MM.1S (cell line): ENCODE measurements around the gene AZU1.

Experiments
- DNase-seq: peaks from one replicate; pipeline ENCODE4 v3.0.0-alpha.2; 2015
- H2AFZ ChIP-seq: fragments of 300-600 bp; sonication (generic); 2 replicates; pipeline ENCODE4 v1.6.0; 2016; ENCODE audit warnings: antibody characterized with exemption, low read length
- H3F3A ChIP-seq: fragments of 300-600 bp; sonication (generic); 2 replicates; pipeline ENCODE4 v1.6.1; 2016; ENCODE audit warnings: mild to moderate bottlenecking, antibody characterized with exemption, low read length, moderate library complexity, mixed read lengths; ENCODE audit not compliant: insufficient read depth
- H3K27ac ChIP-seq: fragments of 300-600 bp; sonication (generic); 2 replicates; pipeline ENCODE4 v1.5.1; 2016; ENCODE audit warnings: mild to moderate bottlenecking, low read length
- H3K27me3 ChIP-seq: fragments of 300-600 bp; sonication (generic); replicated peaks from 2 replicates; pipeline ENCODE4 v1.6.0; 2016; ENCODE audit warnings: low read length; ENCODE audit not compliant: insufficient read depth
- H3K36me3 ChIP-seq: fragments of 300-600 bp; sonication (generic); replicated peaks from 2 replicates; pipeline ENCODE4 v1.6.1; 2016; ENCODE audit warnings: mild to moderate bottlenecking, low read length, mixed read lengths; ENCODE audit not compliant: insufficient read depth
- H3K4me1 ChIP-seq: fragments of 300-600 bp; sonication (generic); 2 replicates; pipeline ENCODE4 v1.6.1; 2016; ENCODE audit warnings: low read length, mixed read lengths
- H3K4me2 ChIP-seq: fragments of 300-600 bp; sonication (generic); 2 replicates; pipeline ENCODE4 v1.6.0; 2016; ENCODE audit warnings: low read depth, low read length
- H3K4me3 ChIP-seq: fragments of 300-600 bp; sonication (generic); 2 replicates; pipeline ENCODE4 v1.5.1; 2016; ENCODE audit warnings: low read length, mixed read lengths
- H3K79me2 ChIP-seq: fragments of 300-600 bp; sonication (generic); 2 replicates; pipeline ENCODE4 v1.6.1; 2016; ENCODE audit warnings: mixed run types, low read length, mixed read lengths
- H3K9ac ChIP-seq: fragments of 300-600 bp; sonication (generic); 2 replicates; pipeline ENCODE4 v1.6.1; 2016; ENCODE audit warnings: low read length, mixed read lengths
- H3K9me2 ChIP-seq: fragments of 300-600 bp; sonication (generic); replicated peaks from 2 replicates; pipeline ENCODE4 v1.6.1; 2016; ENCODE audit warnings: mild to moderate bottlenecking, low read length, mixed read lengths; ENCODE audit not compliant: insufficient read depth
- H3K9me3 ChIP-seq: fragments of 300-600 bp; sonication (generic); replicated peaks from 2 replicates; pipeline ENCODE4 v1.6.1; 2016; ENCODE audit warnings: mild to moderate bottlenecking, low read length, mixed read lengths; ENCODE audit not compliant: insufficient read depth
- H4K20me1 ChIP-seq: fragments of 300-600 bp; sonication (generic); 2 replicates; pipeline ENCODE4 v1.6.1; 2016; ENCODE audit warnings: mild to moderate bottlenecking, low read length, moderate library complexity, mixed read lengths; ENCODE audit not compliant: insufficient read depth
- EZH2 ChIP-seq: fragments of 300-600 bp; sonication (generic); optimal IDR thresholded peaks from 2 replicates; pipeline ENCODE3; 2017; ENCODE audit warnings: low read depth, mild to moderate bottlenecking, antibody characterized with exemption, low read length, mixed read lengths
- EZH2phosphoT487 ChIP-seq: fragments of 300-600 bp; sonication (generic); IDR thresholded peaks from 2 replicates; pipeline ENCODE4 v1.6.1; 2018; ENCODE audit warnings: antibody characterized with exemption, low read length
- TF ChIP-seq, protein P1 (sequence below): fragments of 300-600 bp; sonication (generic); IDR thresholded peaks from 2 replicates; pipeline ENCODE4 v1.5.1; 2016; ENCODE audit warnings: antibody characterized with exemption, low read length, mixed read lengths

Gene AZU1

DNA sequence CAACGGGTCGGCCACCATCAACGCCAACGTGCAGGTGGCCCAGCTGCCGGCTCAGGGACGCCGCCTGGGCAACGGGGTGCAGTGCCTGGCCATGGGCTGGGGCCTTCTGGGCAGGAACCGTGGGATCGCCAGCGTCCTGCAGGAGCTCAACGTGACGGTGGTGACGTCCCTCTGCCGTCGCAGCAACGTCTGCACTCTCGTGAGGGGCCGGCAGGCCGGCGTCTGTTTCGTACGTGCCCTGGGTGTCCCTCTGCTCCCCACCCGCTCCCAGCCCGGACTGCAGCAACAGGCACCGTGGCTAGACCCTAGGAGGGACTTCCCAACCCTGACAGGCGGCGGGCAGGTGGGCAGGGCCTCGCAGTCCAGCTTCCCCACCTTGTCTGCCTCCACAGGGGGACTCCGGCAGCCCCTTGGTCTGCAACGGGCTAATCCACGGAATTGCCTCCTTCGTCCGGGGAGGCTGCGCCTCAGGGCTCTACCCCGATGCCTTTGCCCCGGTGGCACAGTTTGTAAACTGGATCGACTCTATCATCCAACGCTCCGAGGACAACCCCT lies 28.0 kb downstream of the AZU1 start:
- H3K27ac ChIP-seq, result no peak overlapping the region
- H3K9ac ChIP-seq, result no peak overlapping the region
- DNase-seq, result no peak
- no peaks in the 10 kb centered on the region for H3F3A ChIP-seq
- no peak overlapping the region for H2AFZ ChIP-seq
- H3K36me3 ChIP-seq, result no peaks in the 10 kb centered on the region
- no peaks in the 10 kb centered on the region for H3K4me1 ChIP-seq
- no peaks in the 10 kb centered on the region for H3K9me2 ChIP-seq
- no peaks in the 10 kb centered on the region for H3K9me3 ChIP-seq
- no peaks in the 10 kb centered on the region for H4K20me1 ChIP-seq
- peaks cover 70% of the 10 kb centered on the region for H3K27me3 ChIP-seq
- no peaks in the 10 kb centered on the region for H3K79me2 ChIP-seq
- no peak overlapping the region for H3K4me3 ChIP-seq
- TF ChIP-seq, protein P1, sequence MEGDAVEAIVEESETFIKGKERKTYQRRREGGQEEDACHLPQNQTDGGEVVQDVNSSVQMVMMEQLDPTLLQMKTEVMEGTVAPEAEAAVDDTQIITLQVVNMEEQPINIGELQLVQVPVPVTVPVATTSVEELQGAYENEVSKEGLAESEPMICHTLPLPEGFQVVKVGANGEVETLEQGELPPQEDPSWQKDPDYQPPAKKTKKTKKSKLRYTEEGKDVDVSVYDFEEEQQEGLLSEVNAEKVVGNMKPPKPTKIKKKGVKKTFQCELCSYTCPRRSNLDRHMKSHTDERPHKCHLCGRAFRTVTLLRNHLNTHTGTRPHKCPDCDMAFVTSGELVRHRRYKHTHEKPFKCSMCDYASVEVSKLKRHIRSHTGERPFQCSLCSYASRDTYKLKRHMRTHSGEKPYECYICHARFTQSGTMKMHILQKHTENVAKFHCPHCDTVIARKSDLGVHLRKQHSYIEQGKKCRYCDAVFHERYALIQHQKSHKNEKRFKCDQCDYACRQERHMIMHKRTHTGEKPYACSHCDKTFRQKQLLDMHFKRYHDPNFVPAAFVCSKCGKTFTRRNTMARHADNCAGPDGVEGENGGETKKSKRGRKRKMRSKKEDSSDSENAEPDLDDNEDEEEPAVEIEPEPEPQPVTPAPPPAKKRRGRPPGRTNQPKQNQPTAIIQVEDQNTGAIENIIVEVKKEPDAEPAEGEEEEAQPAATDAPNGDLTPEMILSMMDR, result no peak
- no peak for TF ChIP-seq EZH2phosphoT487
- no peak for TF ChIP-seq EZH2
- no peak overlapping the region for H3K4me2 ChIP-seq

DNA sequence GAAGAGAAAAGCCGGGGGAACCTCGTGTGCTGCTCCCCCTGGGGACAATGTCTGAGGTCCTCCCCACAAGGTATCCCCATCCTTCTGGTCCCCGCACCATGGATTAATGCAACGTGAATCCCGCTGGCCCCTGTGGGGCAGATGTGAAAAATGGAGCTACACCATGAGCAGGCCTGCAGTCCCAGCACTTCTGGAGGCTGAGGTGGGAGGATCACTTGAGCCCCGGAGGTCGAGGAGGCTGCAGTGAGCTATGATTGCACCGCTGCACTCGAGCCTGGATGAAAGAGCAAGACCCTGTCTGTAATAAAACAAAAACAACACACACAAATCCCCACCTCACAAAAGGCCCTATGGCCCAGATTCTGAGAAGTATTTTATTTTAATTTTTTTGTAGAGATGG lies 30.6 kb downstream of the AZU1 start:
- H3K36me3 ChIP-seq, result no peaks in the 10 kb centered on the region
- no peak overlapping the region for H3K4me3 ChIP-seq
- no peak for TF ChIP-seq EZH2phosphoT487
- TF ChIP-seq, protein P1, result no peak
- no peak for TF ChIP-seq EZH2
- no peak overlapping the region for H3K27ac ChIP-seq
- no peak overlapping the region for H3K9ac ChIP-seq
- H3K9me3 ChIP-seq, result no peaks in the 10 kb centered on the region
- H3K79me2 ChIP-seq, result no peaks in the 10 kb centered on the region
- no peak overlapping the region for H3K4me2 ChIP-seq
- H3F3A ChIP-seq, result no peaks in the 10 kb centered on the region
- peaks cover 50% of the 10 kb centered on the region for H3K27me3 ChIP-seq
- no peak for DNase-seq
- H3K9me2 ChIP-seq, result no peaks in the 10 kb centered on the region
- no peaks in the 10 kb centered on the region for H4K20me1 ChIP-seq
- H2AFZ ChIP-seq, result no peak overlapping the region
- peaks cover 5% of the 10 kb centered on the region for H3K4me1 ChIP-seq

DNA sequence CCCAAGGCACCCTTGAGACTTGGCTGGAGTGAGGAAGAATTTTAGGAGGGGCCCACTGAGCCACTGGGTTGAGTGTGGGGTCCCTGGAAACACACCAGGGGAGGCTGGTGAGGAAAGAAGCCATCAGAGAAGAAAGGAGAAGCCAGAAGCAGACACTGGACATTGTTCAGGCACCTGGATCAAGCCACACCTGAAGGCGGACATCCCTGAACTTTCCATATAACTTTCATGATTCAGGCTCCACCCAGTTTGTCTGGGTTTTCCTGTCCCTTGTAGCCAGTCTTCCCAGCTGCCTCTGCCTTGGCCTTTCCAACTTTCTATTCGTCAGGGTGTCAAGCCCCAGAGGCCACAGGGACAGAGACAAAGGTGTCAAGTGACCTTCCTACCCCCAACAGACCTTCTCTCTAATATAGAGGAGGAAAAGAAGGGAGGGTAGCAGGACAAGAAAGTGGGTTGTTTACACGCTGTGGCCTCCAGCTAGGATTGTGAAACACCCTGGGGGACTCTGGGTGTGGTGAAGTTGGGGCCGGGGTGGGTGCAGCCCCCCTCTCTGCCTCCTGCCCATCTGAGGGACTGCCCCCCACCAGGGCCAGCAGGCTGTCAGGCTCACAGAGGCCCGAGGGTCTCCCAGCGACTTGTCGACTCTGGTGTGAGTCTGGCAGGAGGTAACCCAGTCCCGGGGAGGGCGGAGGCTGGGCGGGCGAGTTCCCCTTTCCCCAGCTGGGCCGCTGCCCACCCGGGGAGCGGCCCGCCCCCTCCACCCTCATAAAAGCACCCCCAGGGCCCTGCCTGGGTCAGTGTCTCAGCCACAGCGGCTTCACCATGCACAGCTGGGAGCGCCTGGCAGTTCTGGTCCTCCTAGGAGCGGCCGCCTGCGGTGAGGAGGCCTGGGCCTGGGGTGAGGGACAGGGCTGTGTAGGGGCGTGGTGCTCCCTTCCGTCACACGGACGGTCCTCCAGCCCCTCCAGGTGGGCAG lies 31.5 kb downstream of the AZU1 start, which contains the start of gene CFD:
Gene CFD, plus strand, starts transcription at position 797 of the 976 bp plus-strand sequence. Its CDS starts 26 bp downstream, at position 823.
- H3K9ac ChIP-seq, result no peak within 1 kb of the TSS
- no peak for DNase-seq

More for the DNA sequence above, 31.5 kb downstream of the AZU1 start, which contains the start of gene CFD:
- no peaks in the 10 kb centered on the region for H3K79me2 ChIP-seq
- H3K27ac ChIP-seq, result no peak within 1 kb of the TSS
- H3K36me3 ChIP-seq, result no peaks in the 10 kb centered on the region
- H3K4me3 ChIP-seq, result 0 out of 2 replicates have a peak within 1 kb of the TSS, but pooled peaks have one; percentile 58
- peaks cover 1% of the 10 kb centered on the region; the same call in 1 of the 2 replicates for H3F3A ChIP-seq
- no peaks in the 10 kb centered on the region for H3K9me2 ChIP-seq
- peaks cover 45% of the 10 kb centered on the region for H3K27me3 ChIP-seq
- no peaks in the 10 kb centered on the region for H3K9me3 ChIP-seq
- H2AFZ ChIP-seq, result no peak within 1 kb of the TSS
- H3K4me1 ChIP-seq, result peaks cover 5% of the 10 kb centered on the region
- TF ChIP-seq, protein P1, result no peak
- no peak for TF ChIP-seq EZH2
- H3K4me2 ChIP-seq, result peak within 1 kb of the TSS; percentile 82; the same call in 1 of the 2 replicates
- H4K20me1 ChIP-seq, result 0 out of 2 replicates have a peak, but pooled peaks cover 2% of the 10 kb centered on the region
